ENCODE data around the gene DDX47.

DNA sequence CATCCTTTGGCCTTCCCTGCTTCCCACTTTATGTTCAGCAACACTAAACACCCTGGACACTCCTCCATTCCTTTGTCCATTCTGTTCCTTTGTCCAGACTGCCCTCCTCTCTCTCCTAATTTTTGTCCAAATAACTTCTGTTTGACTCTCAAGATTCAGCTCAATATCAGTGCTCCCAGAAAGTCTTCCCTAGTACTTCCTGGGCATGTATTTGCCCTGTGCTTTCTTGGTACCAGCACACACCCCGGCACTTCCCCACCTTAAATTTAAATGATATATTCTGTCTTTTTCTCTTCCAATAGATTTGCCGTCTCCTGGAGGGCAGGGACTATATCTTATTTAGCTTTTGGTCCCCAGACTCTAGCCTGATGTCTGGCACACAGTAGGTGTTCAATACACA lies 34.1 kb upstream of the DDX47 start:
- TF ChIP-seq, protein P1, sequence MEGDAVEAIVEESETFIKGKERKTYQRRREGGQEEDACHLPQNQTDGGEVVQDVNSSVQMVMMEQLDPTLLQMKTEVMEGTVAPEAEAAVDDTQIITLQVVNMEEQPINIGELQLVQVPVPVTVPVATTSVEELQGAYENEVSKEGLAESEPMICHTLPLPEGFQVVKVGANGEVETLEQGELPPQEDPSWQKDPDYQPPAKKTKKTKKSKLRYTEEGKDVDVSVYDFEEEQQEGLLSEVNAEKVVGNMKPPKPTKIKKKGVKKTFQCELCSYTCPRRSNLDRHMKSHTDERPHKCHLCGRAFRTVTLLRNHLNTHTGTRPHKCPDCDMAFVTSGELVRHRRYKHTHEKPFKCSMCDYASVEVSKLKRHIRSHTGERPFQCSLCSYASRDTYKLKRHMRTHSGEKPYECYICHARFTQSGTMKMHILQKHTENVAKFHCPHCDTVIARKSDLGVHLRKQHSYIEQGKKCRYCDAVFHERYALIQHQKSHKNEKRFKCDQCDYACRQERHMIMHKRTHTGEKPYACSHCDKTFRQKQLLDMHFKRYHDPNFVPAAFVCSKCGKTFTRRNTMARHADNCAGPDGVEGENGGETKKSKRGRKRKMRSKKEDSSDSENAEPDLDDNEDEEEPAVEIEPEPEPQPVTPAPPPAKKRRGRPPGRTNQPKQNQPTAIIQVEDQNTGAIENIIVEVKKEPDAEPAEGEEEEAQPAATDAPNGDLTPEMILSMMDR (IDR thresholded peaks at IDR 0.05), result no peak
- TF ChIP-seq ZFX (IDR thresholded peaks at IDR 0.05; ENCODE audit: borderline replicate concordance), result no peak

All from 22Rv1 (cell line).